WERI-Rb-1 (cell line): ENCODE results near the gene KCNH2.

Experiments
- DNase-seq: peaks from one replicate; pipeline ENCODE4 v3.0.0-alpha.2; 2020
- H3K27ac ChIP-seq: fragments of 250-450 bp; sonication (Bioruptor Pico); 2 replicates; pipeline ENCODE4 v1.5.1; 2020; ENCODE audit warnings: mild to moderate bottlenecking, moderate library complexity
- H3K27me3 ChIP-seq: fragments of 250-450 bp; sonication (Bioruptor Pico); 2 replicates; pipeline ENCODE4 v1.5.1; 2021; ENCODE audit warnings: mild to moderate bottlenecking, low read depth, moderate library complexity; ENCODE audit not compliant: insufficient read depth, severe bottlenecking
- H3K36me3 ChIP-seq: fragments of 250-450 bp; sonication (Bioruptor Pico); 2 replicates; pipeline ENCODE4 v1.5.1; 2020; ENCODE audit warnings: mild to moderate bottlenecking, moderate library complexity
- H3K4me3 ChIP-seq: 2 replicates; pipeline ENCODE4 v1.5.1; 2011; ENCODE audit warnings: low read depth, mild to moderate bottlenecking, control low read depth, low read length
- H3K9me3 ChIP-seq: fragments of 250-450 bp; sonication (Bioruptor Pico); 2 replicates; pipeline ENCODE4 v1.5.1; 2021; ENCODE audit warnings: mild to moderate bottlenecking, moderate library complexity; ENCODE audit not compliant: severe bottlenecking
- TF ChIP-seq, protein P1 (sequence below): IDR thresholded peaks from 2 replicates; pipeline ENCODE4 v1.5.1; 2011; ENCODE audit warnings: low read depth, mild to moderate bottlenecking, control low read depth, inconsistent platforms, low read length

Gene KCNH2

DNA sequence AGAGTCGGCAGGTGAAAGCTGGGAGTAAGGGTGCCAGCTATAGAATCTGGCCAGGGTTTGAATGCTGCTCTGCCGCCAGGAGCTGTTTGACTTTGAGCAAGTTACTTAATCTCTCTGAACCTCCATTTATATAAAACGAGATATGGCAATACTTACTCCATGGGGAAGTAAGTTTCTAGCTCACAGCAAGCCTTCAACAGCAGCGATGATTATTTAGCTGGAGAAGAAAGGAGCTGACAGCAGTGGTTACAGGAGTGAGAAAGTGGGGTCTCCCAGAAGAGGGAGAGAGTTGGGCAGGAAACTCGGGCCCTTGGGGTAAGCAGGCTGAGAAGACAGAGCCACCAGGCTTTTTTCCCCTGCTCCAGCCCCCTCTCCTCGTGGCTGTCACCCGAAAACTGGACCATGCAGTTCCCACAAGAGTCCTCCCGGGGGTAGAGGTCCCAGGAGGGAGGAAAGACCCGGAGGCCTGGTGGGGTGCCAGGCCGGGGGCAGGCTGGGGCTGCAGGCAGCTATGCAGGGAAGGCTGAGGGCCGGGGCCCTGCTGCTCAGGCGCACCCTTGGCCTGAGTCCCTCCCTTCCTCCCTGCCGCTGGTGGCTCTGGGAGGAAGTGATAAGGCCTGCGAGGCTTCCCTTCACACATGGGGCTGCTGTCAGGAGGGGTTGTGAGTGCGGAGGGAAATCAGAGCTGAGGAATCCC lies 16.2 kb upstream of the KCNH2 start:
- DNase-seq: no peak
- Histone ChIP-seq H3K27ac (no peak overlapping the region), H3K4me3 (no peak overlapping the region), H3K27me3 (no peaks in the 10 kb centered on the region), H3K36me3 (no peaks in the 10 kb centered on the region), H3K9me3 (peaks cover 13% of the 10 kb centered on the region)
- TF ChIP-seq, protein P1, sequence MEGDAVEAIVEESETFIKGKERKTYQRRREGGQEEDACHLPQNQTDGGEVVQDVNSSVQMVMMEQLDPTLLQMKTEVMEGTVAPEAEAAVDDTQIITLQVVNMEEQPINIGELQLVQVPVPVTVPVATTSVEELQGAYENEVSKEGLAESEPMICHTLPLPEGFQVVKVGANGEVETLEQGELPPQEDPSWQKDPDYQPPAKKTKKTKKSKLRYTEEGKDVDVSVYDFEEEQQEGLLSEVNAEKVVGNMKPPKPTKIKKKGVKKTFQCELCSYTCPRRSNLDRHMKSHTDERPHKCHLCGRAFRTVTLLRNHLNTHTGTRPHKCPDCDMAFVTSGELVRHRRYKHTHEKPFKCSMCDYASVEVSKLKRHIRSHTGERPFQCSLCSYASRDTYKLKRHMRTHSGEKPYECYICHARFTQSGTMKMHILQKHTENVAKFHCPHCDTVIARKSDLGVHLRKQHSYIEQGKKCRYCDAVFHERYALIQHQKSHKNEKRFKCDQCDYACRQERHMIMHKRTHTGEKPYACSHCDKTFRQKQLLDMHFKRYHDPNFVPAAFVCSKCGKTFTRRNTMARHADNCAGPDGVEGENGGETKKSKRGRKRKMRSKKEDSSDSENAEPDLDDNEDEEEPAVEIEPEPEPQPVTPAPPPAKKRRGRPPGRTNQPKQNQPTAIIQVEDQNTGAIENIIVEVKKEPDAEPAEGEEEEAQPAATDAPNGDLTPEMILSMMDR: no peak

GRCh38 chr7:150993511-150993910 lies 15.4 kb upstream of the KCNH2 start:
- DNase-seq: no peak
- Histone ChIP-seq H3K9me3 (peaks cover 13% of the 10 kb centered on the region), H3K4me3 (no peak overlapping the region), H3K27me3 (no peaks in the 10 kb centered on the region), H3K36me3 (no peaks in the 10 kb centered on the region), H3K27ac (no peak overlapping the region)
- TF ChIP-seq, protein P1: no peak

DNA sequence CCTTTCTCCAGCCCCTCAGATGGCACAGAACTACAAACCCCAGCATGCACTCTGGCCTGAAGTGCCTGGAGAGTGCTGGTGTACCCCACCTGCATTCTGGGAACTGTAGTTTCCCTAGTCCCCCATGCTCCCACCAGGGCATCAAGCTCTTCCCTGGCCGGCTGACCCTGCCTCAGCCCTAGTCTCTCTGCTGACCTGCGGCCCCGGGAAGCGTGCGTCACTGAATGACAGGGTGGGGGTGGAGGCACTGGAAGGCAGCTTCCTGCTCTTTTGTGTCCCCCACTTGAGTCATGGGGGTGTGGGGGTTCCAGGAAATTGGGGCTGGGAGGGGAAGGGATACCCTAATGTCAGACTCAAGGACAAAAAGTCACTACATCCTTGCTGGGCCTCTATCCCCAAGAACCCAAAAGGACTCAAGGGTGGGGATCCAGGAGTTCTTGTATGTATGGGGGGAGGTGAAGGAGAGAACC lies 14.7 kb upstream of the KCNH2 start:
- DNase-seq: peak; percentile 68

DNA sequence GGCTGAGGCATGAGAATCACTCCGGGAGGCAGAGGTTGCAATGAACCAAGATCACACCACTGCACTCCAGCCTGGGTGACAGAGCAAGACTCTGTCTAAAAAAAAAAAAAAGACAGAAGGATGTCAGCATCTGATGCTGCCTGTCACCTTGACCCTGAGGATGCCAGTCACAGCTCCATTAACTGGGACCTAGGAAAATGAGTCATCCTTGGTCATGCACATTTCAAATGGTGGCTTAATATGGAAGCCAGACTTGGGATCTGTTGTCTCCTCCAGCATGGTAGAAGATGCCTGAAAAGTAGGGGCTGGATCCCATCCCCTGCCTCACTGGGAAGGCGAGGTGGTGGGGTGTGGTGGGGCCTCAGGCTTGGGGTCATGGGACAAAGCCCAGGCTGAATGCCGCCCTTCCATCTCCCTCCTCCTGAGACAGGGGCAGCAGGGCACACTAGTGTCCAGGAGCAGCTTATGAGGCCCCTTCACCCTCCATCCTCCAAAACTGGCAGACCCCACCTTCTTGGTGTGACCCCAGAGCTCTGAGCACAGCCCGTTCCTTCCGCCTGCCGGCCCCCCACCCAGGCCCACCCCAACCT lies 14.0 kb upstream of the KCNH2 start:
- DNase-seq: no peak
- no peaks in the 10 kb centered on the region for H3K27me3 ChIP-seq
- no peaks in the 10 kb centered on the region for H3K36me3 ChIP-seq
- TF ChIP-seq, protein P1: no peak
- H3K4me3 ChIP-seq: no peak overlapping the region
- no peak overlapping the region for H3K27ac ChIP-seq
- H3K9me3 ChIP-seq: peaks cover 13% of the 10 kb centered on the region

More for the DNA sequence above, 14.7 kb upstream of the KCNH2 start:
- Histone ChIP-seq H3K27ac (no peak overlapping the region), H3K9me3 (peaks cover 13% of the 10 kb centered on the region), H3K27me3 (no peaks in the 10 kb centered on the region), H3K4me3 (no peak overlapping the region), H3K36me3 (no peaks in the 10 kb centered on the region)
- TF ChIP-seq, protein P1: no peak

DNA sequence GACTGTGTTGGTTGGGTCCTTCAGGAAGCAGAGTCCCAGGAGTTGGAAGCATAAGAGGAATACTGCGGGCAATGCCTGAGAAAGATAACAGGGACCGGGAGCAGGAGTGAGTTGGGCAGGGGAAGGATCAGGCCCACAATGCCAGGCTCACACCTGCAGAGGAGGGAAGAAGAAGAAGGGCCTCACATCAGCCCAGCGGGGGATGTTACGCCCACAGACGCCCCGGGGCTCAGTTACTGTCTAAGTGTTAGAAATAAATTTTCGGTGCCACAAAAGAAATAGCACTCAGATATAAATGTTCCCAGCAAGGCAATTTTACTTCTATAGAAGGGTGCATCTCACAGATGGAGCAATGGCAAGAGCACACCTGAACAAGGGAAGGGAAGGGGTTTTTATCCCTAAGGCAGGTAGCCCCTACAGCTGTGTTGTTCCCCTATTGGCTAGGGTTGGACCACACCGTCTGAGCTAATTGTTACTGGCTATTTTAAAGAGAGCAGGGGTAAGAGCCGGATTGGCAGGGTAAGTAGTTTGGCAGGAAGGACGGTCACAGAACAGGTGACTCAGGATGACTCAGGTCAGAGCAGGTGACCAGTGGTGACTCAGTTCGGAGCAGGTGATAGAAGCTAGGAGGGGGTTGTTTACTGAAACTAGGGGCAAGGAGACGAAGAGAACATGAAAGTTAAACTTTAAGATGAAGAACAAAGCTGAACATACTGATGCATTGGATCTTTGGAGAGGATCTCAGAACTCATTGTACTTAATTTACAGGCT lies 12.5 kb upstream of the KCNH2 start, which contains the start of gene NOS3:
Gene NOS3 (plus strand): TSS at position 602 of the 771 bp plus-strand sequence. CDS start 2,787 bp downstream, outside the sequence.
- Histone ChIP-seq H3K27me3 (no peaks in the 10 kb centered on the region), H3K27ac (no peak within 1 kb of the TSS), H3K4me3 (no peak within 1 kb of the TSS), H3K9me3 (peaks cover 13% of the 10 kb centered on the region), H3K36me3 (no peaks in the 10 kb centered on the region)
- TF ChIP-seq, protein P1: no peak
- DNase-seq: no peak
